Loucy (cell line): ENCODE data around the gene SCPEP1.

Source experiments
- H2AFZ ChIP-seq: fragments of 200-600 bp; sonication (generic); 2 replicates; pipeline ENCODE4 v1.6.0; 2016; ENCODE audit warnings: antibody characterized with exemption, mild to moderate bottlenecking, low read length, moderate library complexity
- H3F3A ChIP-seq: fragments of 200-600 bp; 2 replicates; pipeline ENCODE4 v1.6.0; 2016; ENCODE audit warnings: antibody characterized with exemption, low read depth, mild to moderate bottlenecking
- H3K27me3 ChIP-seq: fragments of 200-600 bp; sonication (generic); 2 replicates; pipeline ENCODE4 v1.6.1; 2014; ENCODE audit warnings: low read length, mild to moderate bottlenecking; ENCODE audit not compliant: insufficient read depth, poor library complexity, severe bottlenecking
- H3K36me3 ChIP-seq: fragments of 200-600 bp; sonication (generic); 2 replicates; pipeline ENCODE4 v1.6.1; 2016; ENCODE audit warnings: low read length; ENCODE audit not compliant: insufficient read depth
- H3K4me1 ChIP-seq: fragments of 200-600 bp; sonication (generic); 2 replicates; pipeline ENCODE4 v1.5.1; 2014; ENCODE audit warnings: low read length, mild to moderate bottlenecking; ENCODE audit not compliant: insufficient read depth, poor library complexity, severe bottlenecking
- H3K4me2 ChIP-seq: fragments of 200-600 bp; sonication (generic); 2 replicates; pipeline ENCODE4 v1.6.0; 2014; ENCODE audit warnings: antibody characterized with exemption, low read length, low read depth, mild to moderate bottlenecking; ENCODE audit not compliant: poor library complexity, severe bottlenecking
- H3K4me3 ChIP-seq: fragments of 200-600 bp; sonication (generic); 2 replicates; pipeline ENCODE4 v1.5.1; 2014; ENCODE audit warnings: low read length, mild to moderate bottlenecking, mixed read lengths; ENCODE audit not compliant: poor library complexity, severe bottlenecking
- H3K79me2 ChIP-seq: fragments of 200-600 bp; sonication (generic); 2 replicates; pipeline ENCODE4 v1.6.1; 2014; ENCODE audit warnings: low read length; ENCODE audit not compliant: insufficient read depth
- H3K9ac ChIP-seq: fragments of 200-600 bp; sonication (generic); 2 replicates; pipeline ENCODE4 v1.6.0; 2014; ENCODE audit warnings: mild to moderate bottlenecking, low read depth, low read length, moderate library complexity; ENCODE audit not compliant: poor library complexity, severe bottlenecking
- H3K9me2 ChIP-seq: fragments of 200-600 bp; sonication (generic); replicated peaks from 2 replicates; pipeline ENCODE4 v1.6.1; 2016; ENCODE audit warnings: low read depth, low read length, mixed read lengths
- H3K9me3 ChIP-seq: fragments of 200-600 bp; sonication (generic); 2 replicates; pipeline ENCODE4 v1.6.1; 2014; ENCODE audit warnings: mild to moderate bottlenecking, antibody characterized with exemption, low read length, low read depth; ENCODE audit not compliant: insufficient read depth
- H4K20me1 ChIP-seq: fragments of 200-600 bp; sonication (generic); 2 replicates; pipeline ENCODE4 v1.6.0; 2014; ENCODE audit warnings: antibody characterized with exemption, low read length, mild to moderate bottlenecking; ENCODE audit not compliant: insufficient read depth, poor library complexity, severe bottlenecking
- CTCF ChIP-seq: fragments of 200-600 bp; sonication (generic); conservative IDR thresholded peaks from 2 replicates; pipeline ENCODE4 v1.5.1; 2014; ENCODE audit warnings: mild to moderate bottlenecking, antibody characterized with exemption, low read length
- EZH2phosphoT487 ChIP-seq: fragments of 200-600 bp; IDR thresholded peaks from 2 replicates; pipeline ENCODE4 v1.6.1; 2018; ENCODE audit warnings: antibody characterized with exemption, mild to moderate bottlenecking, moderate library complexity, borderline replicate concordance

SCPEP1 gene

GRCh38 chr17:57035971-57036481 lies 58.1 kb downstream of the SCPEP1 start:
- no peaks in the 10 kb centered on the region for H3K4me1 ChIP-seq
- H3K9ac ChIP-seq, result no peak overlapping the region
- TF ChIP-seq EZH2phosphoT487, result no peak
- TF ChIP-seq CTCF, result no peak
- no peaks in the 10 kb centered on the region for H3K9me2 ChIP-seq
- no peaks in the 10 kb centered on the region for H4K20me1 ChIP-seq
- H2AFZ ChIP-seq, result no peak overlapping the region
- no peaks in the 10 kb centered on the region for H3K27me3 ChIP-seq
- H3F3A ChIP-seq, result no peaks in the 10 kb centered on the region
- H3K9me3 ChIP-seq, result no peaks in the 10 kb centered on the region
- no peak overlapping the region for H3K4me3 ChIP-seq
- H3K4me2 ChIP-seq, result no peak overlapping the region
- no peaks in the 10 kb centered on the region for H3K36me3 ChIP-seq
- H3K79me2 ChIP-seq, result no peaks in the 10 kb centered on the region

GRCh38 chr17:57037411-57037810 lies 59.5 kb downstream of the SCPEP1 start:
- Histone ChIP-seq H3K4me2 (no peak overlapping the region), H3K9ac (no peak overlapping the region), H3K36me3 (no peaks in the 10 kb centered on the region), H2AFZ (no peak overlapping the region), H3K4me1 (no peaks in the 10 kb centered on the region), H3K79me2 (no peaks in the 10 kb centered on the region), H3K4me3 (no peak overlapping the region), H3K9me3 (no peaks in the 10 kb centered on the region), H3F3A (no peaks in the 10 kb centered on the region), H3K27me3 (no peaks in the 10 kb centered on the region), H3K9me2 (no peaks in the 10 kb centered on the region), H4K20me1 (no peaks in the 10 kb centered on the region)
- TF ChIP-seq EZH2phosphoT487 (no peak), CTCF (no peak)

GRCh38 chr17:57038486-57038885 lies 60.6 kb downstream of the SCPEP1 start:
- no peaks in the 10 kb centered on the region for H3K9me3 ChIP-seq
- no peaks in the 10 kb centered on the region for H4K20me1 ChIP-seq
- TF ChIP-seq EZH2phosphoT487, result no peak
- no peak for TF ChIP-seq CTCF
- H3K4me3 ChIP-seq, result no peak overlapping the region
- no peaks in the 10 kb centered on the region for H3K9me2 ChIP-seq
- no peaks in the 10 kb centered on the region for H3K36me3 ChIP-seq
- no peak overlapping the region for H3K4me2 ChIP-seq
- H3F3A ChIP-seq, result no peaks in the 10 kb centered on the region
- H3K9ac ChIP-seq, result no peak overlapping the region
- no peaks in the 10 kb centered on the region for H3K79me2 ChIP-seq
- no peak overlapping the region for H2AFZ ChIP-seq
- H3K27me3 ChIP-seq, result no peaks in the 10 kb centered on the region
- no peaks in the 10 kb centered on the region for H3K4me1 ChIP-seq
